IMR-90 (cell line): ENCODE data around the gene OR51I2.

Source experiments
- BHLHE40 ChIP-seq: fragments of 150-350 bp; IDR thresholded peaks from 2 replicates; pipeline ENCODE4 v1.6.1; 2016; ENCODE audit warnings: mild to moderate bottlenecking, low read depth, low read length
- CTCF ChIP-seq: conservative IDR thresholded peaks from 2 replicates; pipeline ENCODE4 v1.5.1; 2012; ENCODE audit warnings: mild to moderate bottlenecking, low read depth, low read length, improper control_type of control experiment
- FOS ChIP-seq: fragments of 150-350 bp; IDR thresholded peaks from 2 replicates; pipeline ENCODE4 v1.6.1; 2016; ENCODE audit warnings: low read depth, low read length
- MAZ ChIP-seq: IDR thresholded peaks from 2 replicates; pipeline ENCODE4 v1.6.1; 2012; ENCODE audit warnings: low read depth, mild to moderate bottlenecking, low read length, improper control_type of control experiment, moderate library complexity, borderline replicate concordance
- MXI1 ChIP-seq: IDR thresholded peaks from 2 replicates; pipeline ENCODE4 v1.6.1; 2012; ENCODE audit warnings: low read depth, mild to moderate bottlenecking, low read length, moderate library complexity, borderline replicate concordance
- POLR2A ChIP-seq: IDR thresholded peaks from 2 replicates; pipeline ENCODE4 v1.6.1; 2012; ENCODE audit warnings: mild to moderate bottlenecking, low read depth, low read length
- RAD21 ChIP-seq: IDR thresholded peaks from 2 replicates; pipeline ENCODE4 v1.6.1; 2012; ENCODE audit warnings: low read length, improper control_type of control experiment
- TF ChIP-seq, protein P1 (sequence below): fragments of 150-350 bp; IDR thresholded peaks from 2 replicates; pipeline ENCODE4 v1.6.1; 2017; ENCODE audit warnings: mild to moderate bottlenecking, antibody characterized with exemption, low read length, low read depth

DNA sequence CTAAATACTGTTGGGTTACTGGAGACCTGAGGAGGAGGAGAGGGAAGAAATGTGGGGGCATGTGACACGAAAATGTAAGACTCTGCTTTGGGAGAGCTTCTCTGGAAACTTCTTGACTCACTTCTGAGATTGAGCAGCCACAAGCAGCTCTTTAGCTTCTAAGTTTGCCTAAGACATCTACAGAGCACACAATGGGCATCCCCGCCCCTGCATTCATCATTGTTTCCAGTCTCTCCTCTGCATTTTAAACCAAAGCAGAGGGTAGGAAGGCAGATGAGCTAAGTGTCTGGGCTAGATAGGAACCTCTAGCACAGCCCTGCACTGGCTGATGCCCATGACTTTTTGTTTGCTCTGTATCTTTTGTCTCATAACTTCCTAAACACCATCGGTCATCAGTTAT lies 37.3 kb downstream of the OR51I2 start:
- TF ChIP-seq POLR2A (no peak), CTCF (no peak), RAD21 (no peak), BHLHE40 (no peak), FOS (no peak), MAZ (no peak), MXI1 (no peak)
- TF ChIP-seq, protein P1, sequence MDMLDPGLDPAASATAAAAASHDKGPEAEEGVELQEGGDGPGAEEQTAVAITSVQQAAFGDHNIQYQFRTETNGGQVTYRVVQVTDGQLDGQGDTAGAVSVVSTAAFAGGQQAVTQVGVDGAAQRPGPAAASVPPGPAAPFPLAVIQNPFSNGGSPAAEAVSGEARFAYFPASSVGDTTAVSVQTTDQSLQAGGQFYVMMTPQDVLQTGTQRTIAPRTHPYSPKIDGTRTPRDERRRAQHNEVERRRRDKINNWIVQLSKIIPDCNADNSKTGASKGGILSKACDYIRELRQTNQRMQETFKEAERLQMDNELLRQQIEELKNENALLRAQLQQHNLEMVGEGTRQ: no peak
